Activated T-cell treated with anti-CD3 and anti-CD28 coated beads for 24 hours (primary cell): Measurements from ENCODE around the gene MAD2L1BP.

Experiments
- DNase-seq: peaks from one replicate; pipeline ENCODE4 v3.0.0-alpha.2; 2020; ENCODE audit warnings: low read depth

The MAD2L1BP gene

DNA sequence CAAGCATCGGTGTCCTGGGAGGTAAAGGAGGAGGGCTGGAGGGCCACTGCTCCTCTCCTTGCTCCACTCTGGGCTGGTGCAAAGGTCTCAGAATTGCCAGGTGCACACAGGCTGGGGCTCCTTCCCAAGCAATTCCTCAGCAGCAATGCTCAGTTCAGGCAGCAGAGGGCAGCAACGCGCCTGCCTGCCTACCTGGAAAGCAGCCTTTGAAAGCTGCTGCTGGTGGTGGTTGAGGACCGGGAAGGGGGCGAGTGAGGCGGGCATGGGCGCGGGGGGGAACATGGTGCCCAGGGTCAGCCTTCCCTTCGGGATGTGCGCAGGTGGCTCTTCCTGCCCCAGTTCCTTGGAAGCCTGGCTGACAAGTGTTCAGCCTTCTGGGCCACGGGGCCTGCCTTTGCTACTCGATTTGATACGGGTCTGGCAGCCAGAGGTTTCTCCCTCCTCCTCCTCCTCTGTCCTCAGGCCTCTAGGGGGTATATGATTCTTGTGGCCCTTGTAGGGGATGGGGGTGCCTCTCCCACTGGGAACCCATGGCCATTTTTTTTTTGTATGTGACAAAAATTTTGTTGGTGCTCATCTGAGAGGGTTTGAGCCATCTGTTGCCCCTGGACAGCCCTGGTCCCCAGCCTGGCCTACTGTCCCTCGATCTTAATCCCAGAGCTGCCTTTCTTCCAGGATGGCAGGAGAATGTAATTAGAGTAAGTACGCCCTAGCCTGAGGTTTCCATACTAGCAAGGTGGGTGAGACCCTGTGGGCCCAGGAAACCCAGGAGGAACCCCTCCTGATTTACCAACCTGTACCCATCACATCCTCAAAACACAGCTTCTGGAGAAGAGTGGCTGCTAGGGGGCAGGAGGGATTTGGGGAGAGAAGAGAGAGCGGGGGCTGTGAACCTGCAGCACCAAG lies 31.9 kb downstream of the MAD2L1BP start:
- peak; percentile 78 for DNase-seq

DNA sequence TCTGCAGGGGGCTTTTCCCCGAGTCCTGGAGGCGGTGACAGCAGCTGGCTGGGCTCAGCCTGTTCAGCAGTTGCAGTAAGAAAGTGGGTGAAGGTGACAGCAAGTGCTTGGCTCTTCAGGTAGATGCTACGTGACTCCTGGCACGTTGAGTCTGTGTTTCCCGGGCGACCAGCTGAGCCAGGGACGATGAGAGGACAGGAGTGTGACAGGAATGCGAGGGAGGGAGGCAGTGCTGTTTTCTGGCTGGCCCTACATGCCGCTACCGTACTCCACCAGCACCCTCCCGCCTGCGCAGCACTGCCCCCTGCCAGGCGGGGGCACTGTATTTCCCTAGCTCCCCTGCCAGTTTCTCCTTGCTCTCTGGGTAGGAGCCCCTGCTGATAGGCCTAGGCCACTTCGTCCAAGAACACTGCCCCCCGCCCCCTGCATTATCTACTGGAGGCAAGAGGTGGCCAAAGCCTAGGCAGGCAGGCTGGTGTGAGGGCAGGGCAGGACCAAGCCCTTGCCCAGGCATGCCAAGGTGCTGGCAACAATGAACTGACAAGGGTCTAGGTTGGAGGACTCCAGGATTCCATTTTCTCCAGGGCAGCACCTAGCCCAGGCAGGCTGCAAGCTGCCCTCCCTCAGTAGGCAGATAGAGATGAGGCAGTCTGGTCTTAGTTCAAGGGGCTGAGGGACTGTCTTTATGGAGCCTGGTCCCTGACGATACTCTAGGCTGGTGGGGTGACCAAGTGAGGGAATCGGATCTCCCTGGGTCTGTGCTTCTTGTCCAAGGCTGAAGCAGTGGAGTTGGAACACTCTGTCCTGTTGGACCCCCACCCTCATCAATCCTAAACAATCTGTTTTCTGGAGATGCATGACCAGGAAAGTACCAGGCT lies 32.8 kb downstream of the MAD2L1BP start:
- no peak for DNase-seq

DNA sequence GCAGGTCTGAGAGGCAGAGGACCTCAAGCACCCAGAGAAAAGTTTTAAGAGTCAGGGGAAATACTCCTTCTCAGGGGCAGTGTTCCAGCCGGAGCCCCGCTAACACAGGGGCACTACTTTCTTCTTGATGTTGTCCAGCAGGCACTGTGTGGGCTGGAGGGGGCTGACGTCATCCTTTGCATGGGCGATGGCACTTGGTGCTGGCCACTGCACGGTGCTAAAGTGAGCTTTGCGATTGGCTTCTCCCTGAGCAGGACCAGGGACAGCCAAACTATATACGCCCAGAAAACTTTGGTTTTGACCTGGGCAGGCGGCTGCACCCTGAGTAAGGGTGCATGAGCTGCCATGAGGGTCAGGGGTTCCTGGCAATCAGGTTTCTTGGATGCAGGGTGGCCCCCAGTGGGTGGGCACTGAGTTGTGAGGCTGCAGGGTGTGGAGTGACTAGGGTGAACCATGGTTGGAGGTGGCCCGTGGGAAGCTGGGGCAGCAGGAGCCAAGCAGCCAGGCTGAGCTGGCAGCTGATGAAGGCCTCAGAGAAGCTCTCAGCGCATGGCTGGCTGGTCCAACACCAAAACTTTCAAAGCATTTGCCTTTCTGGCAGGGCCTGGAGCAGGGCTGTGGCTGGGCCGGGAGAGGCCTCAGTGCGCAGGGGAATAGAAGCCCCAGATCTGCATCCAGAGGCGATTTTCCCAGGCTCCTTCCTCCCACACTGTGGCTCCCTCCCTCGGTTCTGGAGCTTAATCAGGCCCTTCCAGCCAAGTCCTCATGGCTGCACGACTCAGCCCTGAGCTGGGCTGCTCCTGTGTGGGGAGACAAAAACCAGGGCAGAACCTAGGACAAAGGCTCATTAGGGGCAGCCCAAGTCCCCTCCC lies 33.6 kb downstream of the MAD2L1BP start:
- no peak for DNase-seq

DNA sequence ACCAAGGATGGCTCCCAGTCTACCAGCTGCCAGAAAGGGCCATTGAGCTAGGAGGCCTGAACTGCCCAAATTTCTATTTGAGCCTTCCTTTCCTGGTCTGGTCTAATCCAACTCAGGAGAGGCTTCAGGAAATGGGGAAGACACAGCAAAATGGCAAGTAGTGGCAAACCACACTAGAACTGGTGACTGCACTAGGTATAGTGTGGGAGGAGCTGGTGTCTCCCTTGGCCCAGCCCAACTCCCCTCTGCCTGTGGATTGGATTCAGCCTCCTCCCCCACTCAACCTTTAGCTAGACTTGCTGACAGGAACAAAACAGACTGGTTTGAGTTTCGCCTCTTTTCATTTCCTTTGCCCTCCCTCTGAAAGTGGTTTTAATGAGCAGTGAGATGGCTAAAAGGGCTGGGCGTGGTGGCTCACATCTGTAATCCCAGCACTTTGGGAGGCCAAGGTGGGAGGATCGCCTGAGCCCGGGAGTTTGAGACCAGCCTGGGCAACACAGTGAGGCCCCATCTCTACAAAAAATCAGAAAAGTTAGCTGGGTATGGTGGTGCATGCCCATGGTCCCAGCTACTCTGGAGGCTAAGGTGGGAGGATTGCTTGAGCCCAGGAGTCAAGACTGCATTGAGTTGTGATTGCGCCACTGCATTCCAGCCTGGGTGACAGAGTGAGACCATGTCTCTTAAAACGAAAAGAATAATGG lies 34.4 kb downstream of the MAD2L1BP start:
- no peak for DNase-seq

DNA sequence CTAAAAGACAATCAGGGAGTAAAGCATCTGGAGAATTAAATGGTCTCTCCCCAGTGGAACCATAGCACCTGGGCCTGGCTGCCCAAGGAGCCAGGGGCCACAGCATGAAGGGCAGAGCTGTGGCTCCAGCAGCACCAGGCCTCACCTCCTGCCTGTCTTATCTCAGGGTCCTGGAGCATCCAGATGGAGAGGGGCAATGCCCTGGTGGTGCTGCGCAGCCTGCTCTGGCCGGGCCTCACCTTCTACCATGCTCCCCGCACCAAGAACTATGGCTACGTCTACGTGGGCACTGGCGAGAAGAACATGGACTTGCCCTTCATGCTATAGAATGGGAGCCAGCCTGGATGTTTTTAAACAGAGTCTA lies 35.0 kb downstream of the MAD2L1BP start:
- DNase-seq = no peak

DNA sequence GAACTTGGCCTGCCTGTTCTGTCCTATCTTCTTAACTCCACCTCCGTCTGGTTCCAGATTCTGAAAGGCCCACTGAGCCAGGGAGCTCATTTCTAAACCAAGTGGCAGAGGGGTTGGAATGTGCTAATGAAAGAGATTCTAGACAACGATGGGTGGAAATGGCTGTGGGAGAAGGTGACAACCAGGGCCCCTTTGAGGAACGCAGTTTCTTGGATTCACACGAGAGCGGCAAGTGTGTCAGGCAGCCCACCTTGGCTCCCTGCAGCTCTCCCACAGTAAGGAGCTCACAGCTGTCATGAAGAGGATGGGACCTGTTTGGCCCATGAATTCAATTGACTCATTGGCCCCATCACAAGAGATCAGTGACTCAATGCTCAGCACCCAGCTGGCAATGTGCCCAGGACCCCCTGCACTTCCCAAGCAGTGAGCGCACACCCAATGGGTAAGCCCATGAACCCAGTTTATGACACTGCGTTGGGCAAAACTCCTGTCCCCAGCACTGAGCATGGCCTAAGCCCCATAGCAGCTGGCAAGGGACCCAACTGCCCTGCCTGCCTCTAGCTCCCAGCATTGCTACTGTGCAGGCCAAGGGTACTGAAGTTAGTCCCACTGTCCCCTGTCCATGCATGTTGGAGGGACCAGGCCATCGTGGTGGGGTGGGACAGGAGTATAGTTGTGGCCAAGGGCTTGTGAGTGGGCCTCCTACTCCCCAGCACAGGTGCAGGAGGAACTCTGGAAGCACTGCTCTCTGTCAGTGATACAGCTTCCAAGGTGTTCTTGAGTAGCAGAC lies 35.6 kb downstream of the MAD2L1BP start:
- no peak for DNase-seq

DNA sequence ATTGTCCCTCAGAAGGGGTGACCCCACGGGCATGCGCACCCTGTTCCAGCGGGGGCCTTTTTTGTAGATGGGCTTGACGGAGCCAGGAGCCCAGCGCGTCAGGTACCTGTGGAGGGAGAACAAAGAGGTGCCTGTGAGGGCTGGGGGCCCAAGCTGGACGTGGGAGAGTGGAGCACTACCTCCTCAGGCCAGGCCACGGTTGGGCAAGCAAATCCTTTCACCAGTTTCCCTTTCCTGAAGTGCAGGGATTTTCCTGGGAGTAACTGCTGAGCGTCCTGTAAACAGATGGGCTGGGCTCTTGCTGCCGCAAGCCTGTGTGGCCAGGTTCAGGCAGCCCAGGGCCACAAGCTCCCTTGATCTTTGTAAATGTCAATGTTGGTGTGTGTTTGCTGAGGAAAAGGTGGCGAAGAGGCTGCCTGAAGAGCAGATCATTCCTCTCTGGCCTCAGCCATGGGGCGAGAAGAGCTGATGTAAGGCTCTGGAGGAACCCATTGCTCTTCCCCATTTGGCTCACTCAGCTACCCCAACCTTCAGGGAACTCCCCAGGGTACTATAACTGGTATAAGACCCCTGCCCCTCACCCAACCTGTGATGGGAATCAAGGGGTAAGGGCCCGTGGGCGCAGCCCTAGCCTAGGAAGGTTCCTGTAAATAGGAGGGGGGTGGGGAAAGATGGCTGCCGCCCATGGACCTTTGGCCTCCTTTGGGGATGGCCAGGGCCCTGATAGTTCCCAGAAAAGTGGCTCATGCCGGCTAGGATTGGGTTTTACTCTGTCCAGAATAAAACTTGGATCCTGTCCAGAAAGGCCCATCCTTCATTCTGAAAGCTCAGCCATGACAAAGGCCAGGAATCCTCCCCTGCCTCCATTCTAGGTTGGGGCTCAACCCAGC lies 36.4 kb downstream of the MAD2L1BP start:
- no peak for DNase-seq

DNA sequence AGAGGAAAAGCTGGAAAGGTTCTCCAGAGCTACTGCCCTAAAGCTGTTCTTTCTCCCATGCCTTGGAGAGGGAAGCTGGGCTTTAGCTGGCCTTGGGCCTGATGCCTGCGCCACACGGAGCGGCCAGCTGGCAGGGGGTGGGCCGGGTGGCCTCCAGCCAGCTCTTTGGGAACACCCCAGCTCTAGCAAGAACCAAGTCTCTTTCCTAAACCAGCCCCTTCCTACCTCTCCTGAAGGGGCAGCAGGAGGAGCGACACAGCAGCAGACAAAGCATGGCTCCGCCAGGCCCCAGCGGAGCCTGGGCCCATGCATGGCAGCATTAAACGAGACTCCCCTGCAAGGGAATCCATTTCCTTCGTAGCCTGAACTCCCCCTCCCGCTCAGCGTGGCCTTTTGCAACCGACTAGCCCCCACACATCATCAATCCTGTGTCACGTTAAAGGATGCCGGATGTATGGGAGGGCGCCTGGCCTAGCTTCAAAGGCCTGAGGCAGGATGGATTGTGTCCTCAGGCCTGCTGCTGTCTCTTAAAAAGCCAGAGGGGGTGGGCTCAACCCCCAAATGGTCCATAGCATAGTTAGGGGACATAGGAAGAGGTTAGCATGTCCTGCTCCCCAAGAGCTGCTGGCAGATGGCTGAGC lies 37.9 kb downstream of the MAD2L1BP start:
- no peak for DNase-seq

DNA sequence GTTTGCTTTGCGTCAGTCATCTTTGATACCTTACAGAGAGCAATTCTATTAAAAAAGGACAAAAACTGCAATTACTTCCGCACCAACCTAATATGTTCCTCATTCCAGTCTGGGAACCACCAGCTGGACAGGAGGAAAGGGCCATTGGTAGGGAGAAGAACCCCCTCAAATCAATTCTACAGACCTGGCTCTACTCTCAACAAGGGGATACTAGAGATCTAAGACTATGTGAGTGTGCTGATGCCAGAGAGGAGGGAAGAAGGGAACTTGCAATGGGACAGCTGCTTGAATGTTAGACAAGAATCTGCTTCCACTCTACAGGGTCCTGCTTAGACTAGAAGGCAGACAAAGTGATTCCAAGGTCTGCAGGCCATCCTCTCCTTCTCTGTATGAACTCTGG lies 38.7 kb downstream of the MAD2L1BP start:
- DNase-seq = no peak

DNA sequence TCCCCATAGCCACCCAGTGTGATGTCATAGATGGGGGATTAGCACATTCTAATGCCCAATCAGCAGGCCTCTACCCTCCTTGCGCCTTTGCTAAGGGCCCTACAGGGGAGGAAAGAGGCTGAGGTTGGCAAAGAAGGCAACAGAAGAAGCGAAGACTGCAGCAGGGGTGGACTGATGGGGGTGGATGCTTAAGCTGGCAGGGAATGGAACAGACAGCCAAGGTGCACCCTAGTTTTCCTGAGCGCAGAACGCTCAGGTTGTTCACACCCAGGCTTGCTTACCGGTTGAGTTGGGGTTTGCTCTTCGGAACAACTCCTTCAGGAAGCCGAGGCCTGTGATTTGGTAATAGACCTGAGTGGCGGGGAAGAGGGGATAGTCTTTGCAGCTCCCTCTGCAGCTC lies 39.3 kb downstream of the MAD2L1BP start:
- DNase-seq = no peak

DNA sequence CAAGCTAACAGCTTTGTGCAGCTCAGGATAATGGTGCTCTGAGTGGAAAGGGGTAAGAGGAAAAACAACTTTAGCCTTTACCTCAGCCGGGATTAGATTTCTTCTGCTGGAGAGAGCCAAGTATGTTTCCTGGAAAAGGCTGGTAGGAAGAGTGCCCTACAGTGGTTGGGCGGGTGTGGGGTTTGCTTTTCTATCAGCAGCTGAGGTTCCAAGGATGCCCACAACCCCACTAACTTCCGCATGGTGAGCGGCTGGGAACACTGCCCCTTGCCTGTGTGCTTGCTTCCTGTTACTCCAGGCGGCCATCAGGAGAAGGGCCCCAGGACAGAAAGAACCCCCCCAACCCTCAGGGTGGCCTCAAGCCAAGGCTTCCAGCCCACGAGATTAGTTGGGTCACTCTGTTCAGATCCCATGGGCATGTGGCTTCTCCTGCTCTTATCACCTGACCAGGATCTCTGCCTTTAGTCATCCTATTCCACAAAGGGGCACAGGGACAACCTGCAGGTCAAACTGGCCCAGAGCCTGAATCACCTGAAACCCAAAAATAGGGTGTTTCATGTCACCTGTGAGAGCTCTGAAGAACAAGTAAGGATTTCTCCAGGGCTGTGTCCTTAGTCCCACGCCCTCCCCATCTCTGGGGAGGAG lies 41.4 kb downstream of the MAD2L1BP start:
- no peak for DNase-seq

DNA sequence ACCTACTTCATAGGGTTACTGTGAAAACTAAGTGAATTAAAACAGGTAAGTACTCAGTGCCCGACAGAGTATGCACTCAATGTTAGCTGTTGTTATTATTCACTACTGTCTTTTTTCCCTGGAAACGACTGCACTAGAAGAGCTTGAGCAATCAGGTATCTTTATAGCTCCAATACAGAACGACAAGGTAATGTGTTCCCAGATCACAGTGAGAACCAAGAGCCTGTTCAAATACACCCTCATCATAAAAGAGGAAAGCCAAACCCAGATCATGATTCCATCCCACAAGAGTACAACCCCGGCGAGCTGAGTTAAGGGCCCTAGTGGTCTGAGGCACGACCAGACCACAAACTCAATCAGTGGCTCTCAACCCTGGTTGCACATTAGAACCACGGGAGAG lies 42.1 kb downstream of the MAD2L1BP start:
- DNase-seq = no peak

DNA sequence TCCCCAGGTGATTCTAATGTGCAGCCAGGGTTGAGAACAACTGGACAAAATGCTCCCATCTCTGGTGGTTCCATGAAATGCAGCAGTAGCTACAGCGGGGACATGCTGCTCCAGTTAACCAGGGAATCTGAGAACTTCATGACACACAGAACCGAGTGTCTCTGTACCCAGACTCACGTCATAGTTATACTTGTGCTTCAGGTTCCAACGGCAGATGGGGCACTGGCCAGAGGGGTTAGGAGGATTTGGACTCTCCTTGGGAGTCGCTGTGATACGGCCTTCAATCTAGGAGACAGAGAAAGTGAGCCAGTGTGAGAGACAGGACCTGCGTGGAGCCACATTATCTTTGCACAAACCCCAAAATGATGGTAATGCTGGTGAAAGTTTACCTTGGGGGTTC lies 42.7 kb downstream of the MAD2L1BP start:
- no peak for DNase-seq

DNA sequence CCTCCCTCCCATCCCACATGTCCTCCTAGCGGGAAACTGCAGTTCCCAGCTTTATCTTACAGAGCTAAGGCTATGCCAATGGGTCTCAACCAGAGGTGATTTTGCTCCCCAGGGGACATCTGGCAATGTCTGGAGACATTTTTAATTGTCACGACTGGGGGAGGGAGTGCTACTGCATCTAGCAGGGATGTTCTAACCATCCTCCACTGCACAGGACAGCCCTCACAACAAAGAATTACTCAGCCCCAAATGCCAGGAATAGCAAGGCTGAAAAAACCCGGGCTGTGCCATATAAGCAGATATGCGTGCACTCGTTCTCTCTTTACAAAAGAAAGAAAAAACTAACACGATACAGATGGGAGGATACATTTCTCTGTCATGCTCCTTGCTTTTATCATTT lies 43.4 kb downstream of the MAD2L1BP start:
- DNase-seq = no peak

DNA sequence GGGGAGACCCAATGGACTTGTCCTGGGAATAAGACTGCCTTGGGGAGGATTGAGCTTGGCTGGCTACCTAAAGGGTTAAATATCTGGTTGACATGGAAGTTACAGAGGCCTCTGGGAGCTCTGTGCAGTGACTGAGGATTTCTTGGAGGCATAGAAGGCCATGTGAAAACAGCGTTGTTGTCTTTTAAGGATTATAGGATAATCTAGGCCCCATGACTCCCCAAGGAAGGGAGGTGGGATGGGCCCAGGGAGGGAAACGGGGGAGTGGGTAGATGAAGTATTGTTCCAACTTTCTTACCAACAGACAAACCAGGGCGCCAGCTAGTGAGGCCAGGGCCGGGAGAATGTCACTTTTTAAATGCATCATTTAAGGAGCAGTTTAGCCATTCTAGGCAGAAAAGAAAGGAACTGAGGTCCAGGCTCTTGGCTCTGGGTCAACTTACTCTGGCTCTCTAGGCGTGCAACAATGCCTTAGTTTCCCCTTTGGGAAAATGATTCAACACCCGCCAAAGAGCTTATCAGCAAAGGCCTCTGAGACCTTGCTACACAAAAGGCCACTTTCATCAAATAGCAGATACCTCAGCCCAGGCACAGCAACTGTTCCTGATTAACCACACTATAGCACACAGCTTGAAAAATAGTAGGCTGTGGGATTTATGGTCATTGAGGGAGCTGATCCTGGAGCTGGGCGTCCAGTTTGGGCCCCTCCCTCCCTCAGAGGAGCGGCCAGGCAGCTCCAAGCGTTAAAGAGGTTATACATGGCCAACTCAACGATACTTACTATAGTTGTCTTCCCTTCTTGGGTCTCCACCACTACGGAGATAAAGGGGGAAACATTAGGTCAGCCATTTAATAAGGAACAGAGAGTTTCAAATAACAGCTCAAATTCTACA lies 44.9 kb downstream of the MAD2L1BP start:
- no peak for DNase-seq

DNA sequence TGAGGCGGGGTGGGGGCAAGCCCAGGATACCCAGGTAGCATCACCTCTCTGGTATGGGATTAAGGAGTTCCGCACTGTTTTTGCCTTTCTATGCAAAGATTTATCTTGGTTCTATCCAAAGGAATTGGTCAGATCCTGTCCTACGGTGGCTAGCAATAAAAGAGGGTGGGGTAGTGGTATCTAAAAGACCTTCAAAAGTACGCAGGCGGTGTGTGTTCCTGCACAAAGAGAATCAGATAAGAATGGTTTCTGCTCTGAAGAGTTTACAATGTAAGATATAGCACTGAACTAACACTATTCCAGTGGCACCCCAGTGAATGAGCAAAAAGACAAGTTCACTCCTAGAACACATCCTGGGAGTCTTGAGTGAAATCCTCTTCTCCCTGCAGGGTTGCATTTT lies 45.7 kb downstream of the MAD2L1BP start:
- no peak for DNase-seq

DNA sequence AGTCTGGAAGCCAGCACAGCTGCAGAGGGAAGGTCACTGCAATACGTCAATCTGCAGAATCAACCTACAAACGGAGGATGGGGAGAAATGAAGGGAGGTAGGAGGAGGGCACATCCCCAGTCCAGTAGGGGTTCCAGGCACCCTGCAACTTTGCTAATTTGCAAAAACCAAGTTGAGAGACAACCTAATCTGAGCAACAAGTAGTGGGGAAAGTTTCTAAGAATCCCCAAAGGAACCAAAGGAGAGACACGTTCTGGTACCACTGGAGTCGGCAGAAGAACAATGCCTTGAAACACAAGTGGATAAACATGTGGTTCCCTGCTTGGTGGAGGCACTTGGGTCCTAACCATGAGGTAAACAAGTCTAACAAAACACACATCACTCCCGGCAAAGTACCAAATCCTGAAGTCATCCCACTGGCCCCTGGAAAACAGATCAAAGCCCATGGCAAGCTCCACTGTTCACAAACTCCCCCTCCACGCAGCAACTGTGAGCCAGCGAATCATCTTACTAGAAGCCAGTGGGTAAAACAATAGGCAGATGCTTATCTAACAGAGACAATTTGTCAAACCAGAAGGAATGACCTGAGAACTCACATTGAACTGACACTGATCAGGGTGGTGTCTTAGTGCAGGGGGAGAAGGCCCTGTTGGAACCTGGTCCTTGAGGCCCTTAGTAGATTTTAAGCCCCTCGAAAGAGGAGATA lies 47.2 kb downstream of the MAD2L1BP start:
- no peak for DNase-seq
